HG03575 (cell line): ENCODE results near the gene OR4E2.
"Not testable (repeated sequence)": the region's sequence is repeated elsewhere in the genome, so short reads cannot be mapped to it uniquely, and the experiment has no call there.

Experiments
- ATAC-seq: cut with Tn5 transposase; IDR thresholded peaks from one replicate; pipeline ENCODE4 v1.9.1; 2021; ENCODE audit not compliant: unreplicated experiment, insufficient number of reproducible peaks, low FRiP score; ENCODE audit errors: extremely low read depth

The OR4E2 gene

GRCh38 chr14:21680072-21680471 is 26.4 kb downstream of the OR4E2 start:
- no peak for ATAC-seq

- ATAC-seq, result no peak
These were observed 32.8 kb downstream of the OR4E2 start for GRCh38 chr14:21686468-21686867.

- ATAC-seq, result no peak
These were observed 40.8 kb downstream of the OR4E2 start for GRCh38 chr14:21694425-21694824.

GRCh38 chr14:21697662-21698061 is 44.0 kb downstream of the OR4E2 start:
- not testable (repeated sequence) for ATAC-seq

GRCh38 chr14:21698538-21698937 is 44.9 kb downstream of the OR4E2 start:
- ATAC-seq, result not testable (repeated sequence)

- ATAC-seq, result no peak
These were observed 45.9 kb downstream of the OR4E2 start for GRCh38 chr14:21699551-21699950.

- ATAC-seq, result no peak
These were observed 48.7 kb downstream of the OR4E2 start for GRCh38 chr14:21702316-21702715.

GRCh38 chr14:21703357-21704326 is 50.0 kb downstream of the OR4E2 start:
- ATAC-seq, result no peak

- ATAC-seq, result no peak
These were observed 50.7 kb downstream of the OR4E2 start for GRCh38 chr14:21704338-21704737.

- no peak for ATAC-seq
These were observed 57.8 kb downstream of the OR4E2 start for GRCh38 chr14:21711360-21711961.

GRCh38 chr14:21712036-21712435 is 58.4 kb downstream of the OR4E2 start:
- ATAC-seq, result no peak

- ATAC-seq, result no peak
These were observed 60.8 kb downstream of the OR4E2 start for GRCh38 chr14:21714318-21714929.
